ENCODE measurements around the gene CXCL14.

GRCh38 chr5:135592312-135593045 is 13.7 kb upstream of the CXCL14 start:
- TF ChIP-seq CTCF (conservative IDR thresholded peaks at IDR 0.05 in 1 of 2, IDR thresholded peaks at IDR 0.05 in 1 of 2; ENCODE audit: low read depth in 1 of 2, low read length in 2 of 2) = no peak
- no peak for TF ChIP-seq EZH2 (IDR thresholded peaks at IDR 0.05; ENCODE audit: low read length, missing control alignments)

Data from fibroblast of lung (primary cell).